HG03108 (cell line): Measurements from ENCODE around the gene OGA.

Experiments
- ATAC-seq: cut with Tn5 transposase; IDR thresholded peaks from one replicate; pipeline ENCODE4 v1.9.1; 2021; ENCODE audit warnings: moderate library complexity; ENCODE audit not compliant: unreplicated experiment

Gene OGA

GRCh38 chr10:101837748-101838147, 19.5 kb upstream of the OGA start:
- no peak for ATAC-seq

DNA sequence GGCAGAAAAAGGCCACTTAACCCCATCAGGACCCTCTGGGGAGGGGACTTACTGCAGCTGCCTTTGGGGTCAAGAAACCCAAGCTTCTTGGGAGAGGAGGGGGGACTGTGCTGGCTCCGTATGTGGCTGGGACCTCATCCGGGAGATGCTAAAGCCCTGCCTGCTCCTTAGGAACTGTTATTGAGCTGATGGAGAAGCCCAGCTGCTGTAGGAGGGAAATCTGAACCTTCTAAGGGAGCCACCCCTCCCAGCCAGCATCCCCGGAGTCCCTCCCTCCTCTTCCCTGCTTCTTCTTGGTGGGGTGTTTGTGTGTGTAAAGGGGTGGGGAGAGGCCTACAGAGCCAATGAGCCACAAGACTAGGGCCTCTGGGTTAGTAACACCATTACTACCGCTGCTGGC, 17.1 kb upstream of the OGA start:
- no peak for ATAC-seq

- ATAC-seq: no peak
Measured at GRCh38 chr10:101834341-101834740, 16.1 kb upstream of the OGA start.

GRCh38 chr10:101833466-101833865, 15.2 kb upstream of the OGA start:
- no peak for ATAC-seq

- no peak for ATAC-seq
Measured at GRCh38 chr10:101832325-101832771, 14.1 kb upstream of the OGA start.

DNA sequence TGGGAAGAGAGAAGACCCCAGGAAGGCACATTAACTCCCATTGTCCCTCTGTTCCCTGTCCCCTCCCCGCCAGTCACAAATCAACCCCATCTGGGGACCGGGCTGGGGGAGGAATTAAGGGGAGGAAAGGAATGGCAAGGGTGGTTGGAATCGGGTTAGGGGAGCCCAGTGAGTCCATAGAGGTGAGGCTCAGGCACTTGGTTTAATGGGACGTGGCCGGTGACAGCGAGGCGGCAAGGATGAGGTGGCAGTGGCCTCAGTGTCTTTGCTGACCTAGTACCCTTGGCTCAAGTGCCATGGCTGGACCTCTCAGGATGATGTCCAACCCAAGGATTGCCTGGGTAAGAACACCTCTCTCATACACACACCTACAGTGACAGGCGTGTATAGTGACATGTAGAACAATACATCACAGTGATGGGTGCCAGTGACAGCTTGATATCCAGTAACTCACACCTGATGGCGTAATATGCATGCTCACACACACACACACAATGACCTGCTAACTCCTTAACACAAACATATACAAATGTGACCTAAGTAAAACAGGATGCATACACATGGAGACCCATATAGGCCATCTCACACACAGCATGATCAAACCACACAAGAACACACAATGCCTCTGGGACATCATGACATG, 13.0 kb upstream of the OGA start:
- no peak for ATAC-seq

DNA sequence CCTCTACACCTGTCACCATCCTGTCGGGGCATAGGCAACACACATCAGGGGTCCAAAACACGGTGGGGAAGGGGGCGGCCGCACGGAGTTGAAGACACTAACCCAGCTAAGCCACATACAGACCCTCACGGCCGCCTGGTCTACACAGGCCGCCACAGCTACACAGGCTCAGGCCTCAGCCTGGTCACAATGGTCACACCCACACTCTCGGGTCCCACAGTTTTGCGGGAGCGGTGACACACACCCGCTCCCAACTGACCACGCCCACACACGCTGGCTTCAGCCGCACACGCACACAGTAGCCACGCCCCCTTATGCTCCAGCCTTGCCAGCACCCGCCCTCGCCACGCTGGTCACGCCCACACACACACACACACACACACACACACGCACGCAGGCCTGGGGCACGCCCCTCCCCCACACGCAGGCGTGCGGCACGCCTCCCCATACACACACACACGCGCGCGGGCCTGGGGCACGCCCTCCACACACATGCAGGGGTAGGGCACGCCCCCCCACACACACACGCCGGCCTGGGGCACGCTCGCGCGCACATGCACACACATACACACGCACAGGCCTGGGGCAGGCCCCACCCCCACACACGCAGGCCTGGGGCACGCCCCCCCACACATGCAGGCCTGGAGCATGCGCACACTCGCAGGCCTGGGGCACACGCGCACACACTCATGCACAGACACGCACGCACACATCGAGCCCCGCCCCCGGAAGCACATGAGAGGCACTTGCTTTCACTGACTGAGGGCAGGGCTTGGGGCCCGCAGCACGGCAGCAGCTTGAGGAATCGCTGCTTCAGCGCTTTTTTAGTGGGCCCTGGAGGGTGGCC, 12.3 kb upstream of the OGA start:
- ATAC-seq: peak; percentile 53

DNA sequence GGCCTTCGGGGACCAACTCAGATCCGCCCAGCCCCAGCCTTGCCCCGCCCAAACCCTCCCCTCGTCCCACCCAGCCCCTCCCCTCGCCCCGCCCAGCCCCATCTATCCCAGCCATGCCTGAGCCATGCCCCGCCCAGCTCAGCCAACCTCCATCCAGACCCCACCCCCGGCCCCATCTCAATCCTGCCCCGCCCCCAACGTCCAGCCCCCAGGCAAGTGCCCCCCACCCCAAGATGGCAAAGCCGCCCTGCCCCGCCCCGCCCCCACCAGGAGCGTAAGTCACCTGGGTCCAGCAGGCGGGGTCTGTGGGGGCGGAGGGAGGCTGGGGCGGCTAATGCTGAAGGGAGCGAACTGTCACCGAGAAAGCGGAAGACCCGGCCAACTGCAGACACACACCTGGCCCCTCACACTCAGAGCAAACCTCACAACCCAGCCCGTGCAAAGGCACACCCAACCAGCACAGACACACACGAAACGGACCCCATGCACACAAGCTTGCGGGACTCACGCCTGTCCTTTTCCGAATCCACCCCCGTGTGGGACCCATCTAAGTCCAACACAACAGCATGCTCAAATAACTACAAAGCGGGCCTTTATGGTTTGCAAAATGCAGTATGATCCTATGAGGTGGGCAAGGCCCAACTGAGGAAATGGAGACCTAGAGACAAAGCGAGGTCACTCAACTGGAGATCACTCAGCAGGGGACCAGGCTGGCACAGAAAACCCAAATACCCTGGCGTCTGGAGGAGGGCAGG, 11.5 kb upstream of the OGA start:
- peak; percentile 22 for ATAC-seq

- ATAC-seq: no peak
Measured at GRCh38 chr10:101828766-101829551, 10.7 kb upstream of the OGA start.

GRCh38 chr10:101827919-101828600, 9.8 kb upstream of the OGA start:
- ATAC-seq: no peak

DNA sequence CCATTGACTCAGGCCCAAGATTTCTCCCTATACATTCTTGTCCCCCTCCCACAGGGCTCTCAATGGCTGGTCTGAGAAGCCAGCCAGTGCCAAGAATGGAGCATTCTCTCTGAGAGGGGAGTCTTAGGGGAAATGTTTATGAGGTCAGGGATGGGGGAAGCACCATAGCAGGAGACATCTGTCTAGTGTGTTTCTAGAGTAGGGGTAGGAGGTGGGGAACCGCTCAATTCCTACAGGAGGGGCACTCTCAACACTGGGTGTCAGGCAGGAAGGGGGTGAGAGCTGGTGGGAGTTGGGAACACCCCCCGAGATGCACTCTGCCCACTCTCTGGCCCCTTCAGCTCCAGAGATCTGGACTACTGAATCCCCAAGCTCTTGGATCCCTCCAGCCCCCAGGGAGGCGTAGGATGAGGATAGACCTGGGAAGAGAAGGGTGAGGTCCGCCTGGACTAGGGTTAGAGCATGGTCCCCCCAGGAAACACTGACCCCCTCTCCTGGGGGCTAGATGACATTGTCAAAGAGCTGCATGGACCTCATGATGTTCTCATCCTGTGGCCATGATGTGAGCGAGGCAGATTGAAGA, 8.7 kb upstream of the OGA start:
- no peak for ATAC-seq

GRCh38 chr10:101824736-101825135, 6.5 kb upstream of the OGA start:
- no peak for ATAC-seq

DNA sequence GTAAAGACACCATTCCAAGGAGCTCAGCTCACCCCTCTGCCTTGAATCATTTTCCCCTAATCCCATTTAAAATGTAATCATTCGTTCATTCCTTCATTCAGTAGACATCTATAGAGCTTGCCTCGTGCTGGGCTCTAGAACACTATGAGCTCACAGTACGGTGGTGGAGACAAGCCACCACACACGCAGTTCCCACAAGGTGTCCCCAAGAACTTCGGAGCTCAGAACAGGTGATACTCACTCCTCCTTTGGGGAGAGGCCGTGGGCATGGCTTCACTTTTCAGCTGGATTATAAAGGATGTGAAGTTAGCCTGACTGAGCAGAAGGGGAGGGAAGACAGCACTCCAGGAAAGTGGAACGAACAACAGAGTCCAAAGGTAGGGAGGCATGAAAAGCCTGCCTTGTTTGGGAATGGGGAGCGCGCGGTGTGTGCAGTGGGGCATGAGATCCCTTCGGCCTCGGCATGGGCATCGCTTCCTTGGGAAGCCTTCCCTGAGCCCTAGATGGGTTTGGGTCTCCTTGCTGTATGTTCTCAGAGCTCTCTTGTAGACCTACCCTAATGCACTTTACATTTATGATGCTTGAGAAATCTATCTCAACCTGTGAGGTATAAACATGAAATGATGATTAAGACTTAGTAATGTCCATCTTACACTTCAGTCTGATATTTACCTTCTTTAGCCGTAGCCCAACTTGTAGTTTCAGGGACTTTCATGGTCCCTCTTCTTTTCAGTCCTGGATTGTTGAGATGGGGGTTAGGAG, 809 bp upstream of the OGA start:
- ATAC-seq: peak; percentile 12

- ATAC-seq: no peak
Measured at GRCh38 chr10:101817337-101818118, 716 bp downstream of the OGA start.

DNA sequence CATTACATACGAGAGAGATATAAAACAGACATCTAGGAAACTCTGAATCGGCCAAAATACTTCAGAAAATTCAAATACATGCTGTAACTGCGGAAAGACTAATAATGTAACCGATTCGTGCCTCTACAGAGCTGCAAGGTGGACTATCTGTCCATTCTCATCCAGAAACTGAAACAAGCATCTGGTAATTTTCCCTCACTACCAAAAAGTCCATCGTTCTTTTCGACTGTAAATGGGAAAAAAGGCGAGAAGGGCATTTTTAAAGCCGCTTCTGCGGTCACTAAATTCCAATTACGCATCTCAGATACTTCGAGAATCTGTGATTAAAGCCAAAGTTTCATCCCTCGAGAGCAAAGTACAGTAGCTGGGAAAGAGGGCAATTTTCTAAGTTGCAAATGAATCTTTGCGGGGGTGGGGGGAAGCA, 1.3 kb downstream of the OGA start:
- no peak for ATAC-seq

DNA sequence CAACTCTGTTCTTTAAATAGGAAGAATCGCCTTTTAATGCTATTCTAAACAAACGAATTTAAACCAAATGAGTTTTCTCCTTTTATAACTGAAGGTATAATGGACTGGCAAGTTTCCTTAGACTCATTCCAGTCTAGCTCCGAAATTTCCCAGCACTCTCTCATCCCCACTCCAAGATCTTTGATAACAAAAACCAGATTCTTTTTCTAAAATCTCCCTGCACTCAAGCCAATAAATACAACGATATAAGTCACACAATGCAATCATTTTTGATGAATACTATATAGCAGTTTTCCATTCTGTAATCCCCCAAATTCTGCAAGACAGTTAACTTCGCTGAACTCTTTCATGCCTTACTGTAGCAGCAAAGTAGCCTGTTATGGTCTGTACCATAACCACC, 1.9 kb downstream of the OGA start:
- no peak for ATAC-seq

DNA sequence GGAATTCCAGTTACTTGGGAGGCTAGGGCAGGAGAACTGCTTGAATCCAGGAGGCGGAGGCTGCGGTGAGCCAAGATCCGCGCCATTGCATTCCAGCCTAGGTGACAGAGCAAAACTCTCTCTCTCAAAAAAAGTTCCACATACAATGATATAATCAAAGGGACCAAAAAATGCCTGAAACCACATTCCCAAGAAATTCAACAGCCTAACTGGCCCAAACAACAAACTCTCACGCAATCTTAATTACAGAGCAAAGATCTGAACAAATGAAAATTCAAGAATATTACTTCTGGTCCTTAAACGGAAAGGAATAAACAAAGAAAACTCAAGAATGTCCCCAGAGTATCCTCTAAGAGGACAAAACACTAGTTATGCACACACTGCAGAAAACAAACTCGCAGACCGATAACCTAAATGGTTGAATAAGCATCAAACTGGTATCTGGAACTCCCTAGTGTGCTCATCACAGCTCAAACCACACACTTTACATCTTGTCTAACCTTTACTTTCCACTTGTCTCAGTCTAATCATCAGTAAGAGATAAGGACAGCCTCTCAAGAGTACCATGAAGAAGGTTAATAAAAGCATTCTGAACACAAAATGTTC, 3.7 kb downstream of the OGA start:
- ATAC-seq: no peak

- ATAC-seq: no peak
Measured at GRCh38 chr10:101812606-101813005, 5.6 kb downstream of the OGA start.
